HG03565 (cell line): ENCODE results near the gene VEGFB.

Source experiments
- ATAC-seq: cut with Tn5 transposase; IDR thresholded peaks from one replicate; pipeline ENCODE4 v1.9.1; 2021; ENCODE audit warnings: mild to moderate bottlenecking, moderate library complexity; ENCODE audit not compliant: unreplicated experiment

Gene VEGFB

GRCh38 chr11:64210301-64211020 is 23.9 kb upstream of the VEGFB start:
- ATAC-seq = no peak

- ATAC-seq = no peak
These were observed 23.1 kb upstream of the VEGFB start for GRCh38 chr11:64211181-64211872.

GRCh38 chr11:64216879-64217278 is 17.5 kb upstream of the VEGFB start:
- no peak for ATAC-seq

GRCh38 chr11:64218628-64219353 is 15.6 kb upstream of the VEGFB start:
- no peak for ATAC-seq

- ATAC-seq = no peak
These were observed 15.1 kb upstream of the VEGFB start for GRCh38 chr11:64219354-64219684.

- ATAC-seq = no peak
These were observed 14.6 kb upstream of the VEGFB start for GRCh38 chr11:64219755-64220154.

- no peak for ATAC-seq
These were observed 14.1 kb upstream of the VEGFB start for GRCh38 chr11:64220271-64220670.

GRCh38 chr11:64220798-64221197 is 13.6 kb upstream of the VEGFB start:
- no peak for ATAC-seq

- ATAC-seq = no peak
These were observed 11.8 kb upstream of the VEGFB start for GRCh38 chr11:64222651-64223000.

- no peak for ATAC-seq
These were observed 11.3 kb upstream of the VEGFB start for GRCh38 chr11:64223001-64223651.

- ATAC-seq = no peak
These were observed 10.1 kb upstream of the VEGFB start for GRCh38 chr11:64224151-64224890.

- ATAC-seq = no peak
These were observed 9.3 kb upstream of the VEGFB start for GRCh38 chr11:64224891-64225607.

GRCh38 chr11:64225608-64226506 is 8.5 kb upstream of the VEGFB start, which contains the start of the genes NUDT22 and TRPT1:
Gene NUDT22 (plus strand): TSS chr11:64226274. CDS start chr11:64226653, 379 bp downstream.
Gene TRPT1 (minus strand): TSS chr11:64226186. CDS start chr11:64225860, 326 bp downstream.
- ATAC-seq = no peak

- ATAC-seq = no peak
These were observed 7.8 kb upstream of the VEGFB start for GRCh38 chr11:64226507-64227051.

- ATAC-seq = no peak
These were observed 6.9 kb upstream of the VEGFB start for GRCh38 chr11:64227405-64227956.

GRCh38 chr11:64229090-64229743 is 5.2 kb upstream of the VEGFB start:
- ATAC-seq = no peak

GRCh38 chr11:64229744-64230170 is 4.6 kb upstream of the VEGFB start:
- ATAC-seq = no peak
